Fibroblast of pulmonary artery (primary cell): ENCODE measurements around the gene AADACL2.
"Not testable (repeated sequence)": the region's sequence is repeated elsewhere in the genome, so short reads cannot be mapped to it uniquely, and the experiment has no call there.

Experiments used
- DNase-seq: peaks from one replicate; pipeline ENCODE4 v3.0.0-alpha.2; 2010; ENCODE audit warnings: low read depth
- H3K4me3 ChIP-seq: replicated peaks from 2 replicates; pipeline ENCODE4 v1.5.1; 2011; ENCODE audit warnings: low read depth, mild to moderate bottlenecking, control low read depth, low read length, moderate library complexity
- TF ChIP-seq, protein P1 (sequence below): IDR thresholded peaks from 2 replicates; pipeline ENCODE4 v1.5.1; 2011; ENCODE audit warnings: mild to moderate bottlenecking, control low read depth, low read length, inconsistent platforms; ENCODE audit errors: missing control alignments

The AADACL2 gene

DNA sequence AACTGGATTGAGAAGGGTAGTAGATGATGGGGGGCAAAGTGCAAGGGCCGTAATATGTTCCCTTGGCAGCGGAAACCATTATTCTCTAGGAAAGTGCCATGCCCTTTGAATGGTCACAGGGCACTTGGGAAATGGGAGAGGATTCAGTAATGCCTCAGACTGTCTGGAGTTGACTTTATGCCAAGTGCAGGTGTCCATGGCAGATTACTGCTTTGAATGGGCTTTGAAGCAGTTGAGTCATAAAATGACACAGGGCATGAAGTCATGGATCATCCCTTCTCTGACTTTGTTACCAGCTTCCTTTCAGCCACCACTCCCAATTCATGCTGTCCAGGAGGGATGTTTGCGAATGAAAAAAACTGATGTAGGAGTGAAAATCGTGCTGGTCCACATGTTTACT is 20.1 kb downstream of the AADACL2 start:
- TF ChIP-seq, protein P1, sequence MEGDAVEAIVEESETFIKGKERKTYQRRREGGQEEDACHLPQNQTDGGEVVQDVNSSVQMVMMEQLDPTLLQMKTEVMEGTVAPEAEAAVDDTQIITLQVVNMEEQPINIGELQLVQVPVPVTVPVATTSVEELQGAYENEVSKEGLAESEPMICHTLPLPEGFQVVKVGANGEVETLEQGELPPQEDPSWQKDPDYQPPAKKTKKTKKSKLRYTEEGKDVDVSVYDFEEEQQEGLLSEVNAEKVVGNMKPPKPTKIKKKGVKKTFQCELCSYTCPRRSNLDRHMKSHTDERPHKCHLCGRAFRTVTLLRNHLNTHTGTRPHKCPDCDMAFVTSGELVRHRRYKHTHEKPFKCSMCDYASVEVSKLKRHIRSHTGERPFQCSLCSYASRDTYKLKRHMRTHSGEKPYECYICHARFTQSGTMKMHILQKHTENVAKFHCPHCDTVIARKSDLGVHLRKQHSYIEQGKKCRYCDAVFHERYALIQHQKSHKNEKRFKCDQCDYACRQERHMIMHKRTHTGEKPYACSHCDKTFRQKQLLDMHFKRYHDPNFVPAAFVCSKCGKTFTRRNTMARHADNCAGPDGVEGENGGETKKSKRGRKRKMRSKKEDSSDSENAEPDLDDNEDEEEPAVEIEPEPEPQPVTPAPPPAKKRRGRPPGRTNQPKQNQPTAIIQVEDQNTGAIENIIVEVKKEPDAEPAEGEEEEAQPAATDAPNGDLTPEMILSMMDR = no peak
- H3K4me3 ChIP-seq = no peak overlapping the region
- DNase-seq = no peak

GRCh38 chr3:151761581-151761980 is 27.9 kb downstream of the AADACL2 start:
- H3K4me3 ChIP-seq = no peak overlapping the region
- DNase-seq = no peak
- TF ChIP-seq, protein P1 = no peak

DNA sequence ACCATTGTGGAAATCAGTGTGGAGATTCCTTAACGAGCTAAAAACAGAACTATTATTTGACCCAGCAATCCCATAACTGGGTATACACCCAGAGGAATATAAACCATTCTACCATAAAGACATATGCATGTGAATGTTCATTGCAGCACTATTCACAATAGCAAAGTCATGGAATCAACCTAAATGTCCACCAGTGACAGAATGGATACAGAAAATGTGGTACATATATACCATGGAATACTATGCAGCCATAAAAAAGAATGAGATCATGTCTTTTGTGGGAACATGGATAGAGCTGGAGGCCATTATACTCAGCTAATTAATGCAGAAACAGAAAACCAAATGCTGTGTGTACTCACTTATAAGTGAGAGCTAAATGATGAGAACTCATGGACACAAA is 31.0 kb downstream of the AADACL2 start:
- not testable (repeated sequence) for DNase-seq

DNA sequence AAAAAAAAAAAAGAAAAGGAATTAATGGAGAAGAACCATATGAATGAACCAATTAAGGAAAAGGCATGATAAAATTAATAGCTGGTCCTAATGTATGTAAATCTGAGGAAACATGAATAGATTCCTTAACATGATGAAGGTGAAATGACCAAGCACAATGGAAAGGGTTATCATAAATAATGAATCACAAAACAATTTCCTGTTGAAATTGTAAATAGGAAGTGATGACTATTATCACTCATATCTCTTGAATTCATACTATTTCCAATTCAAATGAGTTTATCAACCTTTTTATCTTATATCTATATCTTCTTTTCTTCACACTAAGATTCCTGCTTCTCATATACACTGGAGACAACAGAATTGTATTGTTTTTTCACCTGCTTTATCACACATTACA is 32.0 kb downstream of the AADACL2 start:
- DNase-seq = peak; percentile 15
- TF ChIP-seq, protein P1 = no peak
- H3K4me3 ChIP-seq = no peak overlapping the region

More for the DNA sequence above, 31.0 kb downstream of the AADACL2 start:
- H3K4me3 ChIP-seq = not testable (repeated sequence)

GRCh38 chr3:151766454-151766853 is 32.7 kb downstream of the AADACL2 start:
- peak; percentile 65 for DNase-seq
- TF ChIP-seq, protein P1 = no peak
- no peak overlapping the region for H3K4me3 ChIP-seq

DNA sequence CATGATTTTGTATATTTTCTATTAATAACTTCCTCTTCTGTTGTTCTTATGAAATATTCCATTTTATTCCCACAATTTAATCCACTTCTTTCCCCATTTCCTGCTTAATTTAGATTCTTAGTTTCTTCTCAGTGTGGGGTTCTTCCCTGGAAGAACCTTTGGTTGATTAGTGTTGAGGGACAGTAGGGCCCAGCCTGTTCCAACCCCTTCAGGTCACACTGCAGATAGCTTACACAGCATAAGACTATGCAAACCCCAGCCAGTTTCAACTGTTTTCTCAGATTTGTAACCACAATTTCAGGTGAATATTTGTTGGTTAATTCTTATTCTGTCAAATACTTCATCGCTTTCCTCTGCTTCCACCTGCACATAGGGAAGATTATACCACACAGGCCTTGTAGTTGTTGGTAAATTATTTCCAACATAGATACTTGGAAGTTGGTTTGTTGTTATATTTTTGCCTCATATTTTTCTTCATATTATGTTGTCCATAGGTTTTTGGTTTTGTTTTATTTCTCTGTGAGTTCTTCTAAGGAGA is 34.7 kb downstream of the AADACL2 start:
- TF ChIP-seq, protein P1 = no peak
- no peak overlapping the region for H3K4me3 ChIP-seq
- no peak for DNase-seq

- TF ChIP-seq, protein P1 = no peak
- DNase-seq = no peak
- H3K4me3 ChIP-seq = no peak overlapping the region
Measured at GRCh38 chr3:151769175-151769574, 35.4 kb downstream of the AADACL2 start.
